ENCODE data around the gene TACSTD2.

DNA sequence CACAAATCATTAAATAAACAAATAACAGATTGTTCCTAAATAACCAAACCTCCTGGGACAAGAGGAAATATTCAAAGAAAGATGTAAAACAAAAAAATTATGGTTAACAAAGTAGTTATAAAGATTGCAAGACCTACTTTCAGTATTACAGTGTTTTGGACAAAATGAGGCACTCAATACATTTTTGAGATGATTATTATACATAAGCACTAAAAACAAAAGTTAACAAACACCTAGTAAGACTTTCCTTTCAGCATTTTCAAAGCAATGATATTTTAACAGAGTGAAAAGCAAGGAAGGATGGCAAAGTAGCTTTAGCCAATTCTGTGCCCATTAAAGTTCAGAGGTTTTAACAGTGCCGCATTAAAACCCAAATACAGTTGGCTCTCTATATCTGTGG, 47.8 kb downstream of the TACSTD2 start:
- TF ChIP-seq POLR2A (IDR thresholded peaks at IDR 0.05) (no peak), POLR2AphosphoS5 (IDR thresholded peaks at IDR 0.05) (no peak)
- TF ChIP-seq, protein P1, sequence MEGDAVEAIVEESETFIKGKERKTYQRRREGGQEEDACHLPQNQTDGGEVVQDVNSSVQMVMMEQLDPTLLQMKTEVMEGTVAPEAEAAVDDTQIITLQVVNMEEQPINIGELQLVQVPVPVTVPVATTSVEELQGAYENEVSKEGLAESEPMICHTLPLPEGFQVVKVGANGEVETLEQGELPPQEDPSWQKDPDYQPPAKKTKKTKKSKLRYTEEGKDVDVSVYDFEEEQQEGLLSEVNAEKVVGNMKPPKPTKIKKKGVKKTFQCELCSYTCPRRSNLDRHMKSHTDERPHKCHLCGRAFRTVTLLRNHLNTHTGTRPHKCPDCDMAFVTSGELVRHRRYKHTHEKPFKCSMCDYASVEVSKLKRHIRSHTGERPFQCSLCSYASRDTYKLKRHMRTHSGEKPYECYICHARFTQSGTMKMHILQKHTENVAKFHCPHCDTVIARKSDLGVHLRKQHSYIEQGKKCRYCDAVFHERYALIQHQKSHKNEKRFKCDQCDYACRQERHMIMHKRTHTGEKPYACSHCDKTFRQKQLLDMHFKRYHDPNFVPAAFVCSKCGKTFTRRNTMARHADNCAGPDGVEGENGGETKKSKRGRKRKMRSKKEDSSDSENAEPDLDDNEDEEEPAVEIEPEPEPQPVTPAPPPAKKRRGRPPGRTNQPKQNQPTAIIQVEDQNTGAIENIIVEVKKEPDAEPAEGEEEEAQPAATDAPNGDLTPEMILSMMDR (IDR thresholded peaks at IDR 0.05), result no peak
